GM18868 (cell line): ENCODE measurements around the gene NAPA.
"Not testable (repeated sequence)": the region's sequence is repeated elsewhere in the genome, so short reads cannot be mapped to it uniquely, and the experiment has no call there.

Experiments
- ATAC-seq: cut with Tn5 transposase; IDR thresholded peaks from one replicate; pipeline ENCODE4 v1.9.1; 2021; ENCODE audit warnings: mild to moderate bottlenecking, moderate library complexity; ENCODE audit not compliant: unreplicated experiment

NAPA gene

DNA sequence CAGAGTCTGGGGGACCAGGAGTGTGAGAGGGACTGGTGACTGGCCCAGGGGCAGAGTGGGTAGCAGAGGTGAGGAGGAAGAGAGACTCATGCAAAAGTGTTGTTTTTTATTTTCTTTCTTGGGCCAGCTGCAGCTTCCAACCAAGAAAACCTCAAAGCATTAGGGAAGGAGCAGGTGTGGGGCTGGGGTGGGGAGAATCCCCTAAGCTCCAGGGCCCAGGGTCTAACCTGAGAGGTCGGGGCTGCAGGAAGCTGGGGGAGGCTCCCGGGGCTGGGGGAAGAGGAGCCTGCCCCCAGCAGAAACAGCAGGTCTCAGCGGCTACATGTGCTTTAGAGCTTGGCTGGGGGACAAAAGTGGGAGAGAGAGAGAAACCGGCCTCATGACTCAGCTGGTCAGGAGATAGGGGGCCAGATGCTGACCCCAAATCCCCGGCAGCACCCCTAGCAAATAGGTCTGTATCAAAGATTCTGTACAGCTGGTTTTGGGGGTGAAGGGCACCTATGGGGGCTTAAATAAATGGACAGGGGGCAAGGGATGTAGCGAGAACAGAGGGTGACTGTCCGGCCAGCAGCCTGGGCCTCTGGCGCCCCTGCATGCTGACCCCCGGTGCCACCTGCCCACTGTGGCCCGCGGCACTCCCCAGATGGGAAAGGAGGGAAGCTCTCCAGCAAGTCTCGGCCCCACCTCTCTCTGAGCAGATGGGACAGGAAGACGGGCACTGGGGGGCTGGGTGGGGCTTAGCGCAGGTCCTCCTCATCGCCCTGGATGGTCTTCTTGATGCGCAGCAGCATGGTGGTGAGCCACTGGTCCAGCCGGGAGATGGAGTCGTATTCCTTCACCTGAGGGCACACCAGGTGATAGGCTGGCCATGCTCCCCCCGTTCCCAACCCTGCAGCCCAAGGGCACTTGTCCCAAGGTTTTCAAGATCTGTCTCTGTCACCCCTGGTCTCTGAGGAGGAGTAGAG, 27.0 kb downstream of the NAPA start:
- ATAC-seq = no peak

DNA sequence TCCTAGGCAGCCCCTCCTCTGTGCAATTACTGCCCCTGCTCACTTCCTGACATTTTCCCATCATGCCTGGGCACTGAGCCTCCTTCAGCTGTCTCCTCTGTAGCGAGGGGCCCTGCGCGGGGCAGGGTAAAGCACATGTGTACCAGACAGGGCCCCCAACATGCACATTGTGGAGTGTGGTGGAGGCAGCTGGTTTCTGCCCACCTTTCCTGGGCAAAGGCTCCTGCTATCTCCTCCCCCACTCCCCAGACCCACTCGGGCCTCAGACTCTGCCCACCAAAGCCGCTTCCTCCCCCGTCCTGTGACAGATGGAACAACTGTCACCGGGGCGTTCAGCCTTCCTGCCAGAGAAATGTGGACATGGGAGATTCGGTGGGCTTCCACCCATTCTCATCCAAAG, 28.0 kb downstream of the NAPA start:
- ATAC-seq = no peak

DNA sequence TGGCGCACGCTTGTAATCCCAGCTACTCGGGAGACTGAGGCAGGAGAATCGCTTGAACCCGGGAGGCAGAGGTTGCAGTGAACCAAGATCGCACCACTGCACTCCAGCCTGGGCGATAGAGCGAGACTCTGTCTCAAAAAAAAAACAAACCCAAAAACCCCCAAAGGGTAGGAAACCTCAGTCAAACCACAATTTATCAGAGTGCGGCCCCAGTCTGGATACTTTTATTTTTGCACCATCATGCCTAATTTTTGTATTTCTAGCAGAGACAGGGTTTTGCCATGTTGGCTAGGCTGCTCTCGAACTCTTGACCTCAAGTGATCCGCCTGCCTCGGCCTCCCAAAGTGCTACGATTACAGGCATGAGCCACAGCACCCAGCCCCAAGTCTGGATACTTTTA, 28.6 kb downstream of the NAPA start:
- ATAC-seq = not testable (repeated sequence)

DNA sequence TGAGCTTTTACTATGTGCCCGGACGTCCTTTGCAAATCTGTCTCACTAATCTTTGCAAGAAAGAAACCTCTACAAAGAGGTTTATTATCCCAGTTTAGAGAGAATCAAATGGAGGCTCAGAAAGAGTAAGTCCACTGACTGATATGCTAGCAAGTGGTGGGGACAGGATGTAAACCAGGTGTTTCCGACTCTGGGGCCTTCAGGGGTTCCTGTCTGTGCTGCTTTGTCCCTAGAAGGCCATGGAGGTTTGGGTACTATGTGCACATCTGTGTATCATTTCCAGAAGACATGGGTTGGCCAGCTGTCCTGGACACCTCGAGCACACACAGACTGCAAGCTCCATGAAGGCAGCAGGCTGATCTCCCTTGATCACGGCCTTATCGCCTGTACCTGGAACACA, 29.7 kb downstream of the NAPA start:
- no peak for ATAC-seq

DNA sequence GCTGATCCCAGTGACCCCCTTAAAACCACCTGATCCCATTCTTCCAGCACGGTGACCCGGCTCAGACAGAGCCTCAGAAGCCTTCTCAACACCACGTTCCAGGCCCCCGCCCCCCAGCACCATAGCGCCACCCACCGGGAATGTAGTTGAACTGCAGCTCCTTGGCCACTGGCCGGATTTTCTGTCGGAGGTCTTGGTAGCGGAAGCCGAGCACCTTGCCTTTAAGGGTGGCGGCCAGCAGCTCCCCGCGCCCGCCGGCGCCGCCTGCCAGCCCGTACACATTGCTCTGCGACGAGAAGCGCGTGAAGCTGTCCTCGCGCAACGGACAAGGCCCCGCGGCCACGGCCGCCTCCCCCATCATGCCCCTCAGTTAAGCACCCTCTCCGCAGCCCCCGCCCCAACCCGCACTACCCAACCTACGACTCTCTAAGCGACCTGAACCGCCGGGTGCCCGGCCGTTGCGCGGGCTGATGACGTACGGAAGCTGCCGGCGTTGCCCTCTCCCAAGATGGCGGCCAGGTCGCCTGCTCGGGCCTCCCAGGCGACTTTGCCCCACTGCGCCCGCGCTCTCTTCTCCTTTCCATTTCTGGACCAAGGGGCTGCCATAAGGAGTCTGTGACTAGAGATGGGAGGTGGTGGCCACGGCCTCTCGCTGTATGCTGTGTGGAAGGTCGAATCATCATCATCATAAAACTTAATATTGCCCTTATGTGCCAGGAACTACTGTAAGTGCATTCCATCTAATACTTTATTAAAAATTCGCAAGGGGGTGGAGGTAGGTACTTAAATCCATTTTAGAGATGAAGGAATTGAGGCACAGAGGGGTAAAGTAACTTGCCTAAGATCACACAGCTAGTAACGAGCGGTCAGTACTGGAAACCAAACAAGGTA, 30.8 kb downstream of the NAPA start, which contains the start of gene KPTN:
KPTN (minus strand) TSS at position 420 of the 891 bp plus-strand sequence; CDS start at position 361, 59 bp downstream.
- ATAC-seq = peak; percentile 70

DNA sequence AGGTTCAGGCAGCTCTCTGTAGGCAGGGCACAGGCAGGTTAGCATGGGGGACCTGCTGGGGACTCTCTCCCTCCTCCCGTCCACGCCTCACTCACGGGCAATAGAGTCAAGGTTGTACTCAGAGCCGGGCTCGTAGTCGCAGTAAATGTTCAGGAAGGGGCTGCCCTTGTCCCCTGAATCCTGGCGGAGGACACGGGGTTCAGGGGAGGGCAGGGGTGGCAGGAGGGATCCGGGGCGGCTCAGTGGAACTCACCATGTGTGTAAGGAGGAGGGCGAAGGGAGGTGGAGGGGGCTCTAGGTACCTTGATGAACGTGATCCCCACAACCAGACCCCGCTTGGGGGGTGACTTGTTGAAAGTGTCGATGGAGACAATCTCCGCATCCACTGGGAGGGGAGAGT, 31.7 kb downstream of the NAPA start:
- no peak for ATAC-seq

DNA sequence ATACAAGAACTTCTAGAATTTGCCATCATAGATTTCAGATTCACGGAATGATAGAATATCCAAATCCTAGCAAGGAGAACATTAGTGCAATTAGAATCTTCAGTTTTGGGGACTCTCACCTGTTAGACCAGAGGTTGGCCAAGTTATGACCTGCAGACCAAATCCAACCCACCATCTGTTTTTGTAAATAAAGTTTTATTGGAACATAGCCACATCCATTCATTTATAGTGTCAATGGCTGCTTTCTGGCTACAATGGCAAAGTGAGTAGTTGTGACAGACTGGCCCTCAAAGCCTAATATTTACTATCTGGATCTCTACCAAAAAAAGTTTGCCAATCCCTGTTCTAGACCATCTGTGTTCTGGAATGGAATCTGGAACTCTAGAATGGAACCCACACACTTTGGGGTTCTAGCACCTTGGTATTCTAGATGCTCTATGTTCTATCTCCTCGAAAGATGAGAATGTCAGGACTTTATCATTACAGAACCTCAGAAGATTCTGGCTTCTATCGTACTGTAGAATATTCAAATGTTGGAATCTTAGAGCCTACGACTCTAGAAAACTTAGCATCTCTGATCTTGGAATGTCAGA, 33.3 kb downstream of the NAPA start:
- ATAC-seq = no peak

DNA sequence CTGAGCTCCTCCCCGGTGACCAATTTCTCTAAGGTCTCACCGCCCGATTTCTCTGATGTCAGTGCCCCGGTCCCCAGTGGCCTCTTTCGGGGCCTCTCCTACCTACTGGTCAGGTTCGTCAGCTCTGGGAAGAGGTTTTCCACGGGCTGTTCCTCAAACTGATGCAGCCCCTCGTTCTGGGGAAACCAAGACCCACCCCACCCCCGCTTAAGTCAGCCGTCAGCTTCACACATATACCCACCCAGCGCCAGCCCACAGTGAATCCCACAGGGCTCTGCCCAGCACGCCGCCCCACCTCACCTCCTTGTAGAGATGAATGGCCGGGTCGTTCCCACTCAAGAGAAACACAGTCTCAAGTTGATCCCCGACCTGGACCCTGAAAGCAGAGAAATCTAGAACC, 34.2 kb downstream of the NAPA start:
- ATAC-seq = no peak

DNA sequence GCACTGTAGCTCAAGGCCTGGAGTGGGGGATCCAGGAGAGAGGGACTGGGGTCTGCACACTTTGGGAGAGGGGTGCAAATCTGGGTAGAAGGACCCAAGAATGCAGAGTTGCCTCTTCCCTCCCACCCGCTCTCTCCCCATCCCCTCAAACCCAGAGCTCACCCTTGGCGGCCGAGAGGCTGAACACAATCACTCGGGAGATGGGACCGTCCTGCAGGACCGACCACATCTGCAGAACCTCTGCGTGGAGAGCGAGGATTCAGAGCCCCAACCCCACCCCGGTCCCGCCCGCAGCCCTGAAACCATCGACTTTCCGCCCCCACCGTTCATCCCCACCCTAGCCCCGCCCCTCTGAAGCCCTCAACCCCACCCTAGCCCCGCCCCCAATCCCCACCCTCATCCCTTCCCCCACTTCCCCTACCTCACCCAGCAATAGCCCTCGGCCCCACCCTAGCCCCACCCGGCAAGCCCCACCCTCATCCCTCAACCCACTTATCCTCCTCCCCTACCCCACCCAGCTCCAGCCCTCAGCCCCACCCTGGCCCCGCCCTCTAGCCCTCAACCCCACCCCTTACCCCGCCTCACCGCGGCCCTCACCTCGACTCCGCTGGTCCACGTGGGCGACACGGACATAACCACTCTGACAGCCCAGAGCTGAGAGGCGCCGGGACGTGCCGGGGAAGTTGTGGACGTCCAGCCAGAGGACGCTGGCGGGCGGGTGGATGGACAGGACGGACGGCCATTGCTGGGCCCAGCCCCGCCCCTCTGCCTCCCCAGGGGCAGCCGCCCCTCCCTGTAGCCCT, 35.0 kb downstream of the NAPA start:
- ATAC-seq = no peak

DNA sequence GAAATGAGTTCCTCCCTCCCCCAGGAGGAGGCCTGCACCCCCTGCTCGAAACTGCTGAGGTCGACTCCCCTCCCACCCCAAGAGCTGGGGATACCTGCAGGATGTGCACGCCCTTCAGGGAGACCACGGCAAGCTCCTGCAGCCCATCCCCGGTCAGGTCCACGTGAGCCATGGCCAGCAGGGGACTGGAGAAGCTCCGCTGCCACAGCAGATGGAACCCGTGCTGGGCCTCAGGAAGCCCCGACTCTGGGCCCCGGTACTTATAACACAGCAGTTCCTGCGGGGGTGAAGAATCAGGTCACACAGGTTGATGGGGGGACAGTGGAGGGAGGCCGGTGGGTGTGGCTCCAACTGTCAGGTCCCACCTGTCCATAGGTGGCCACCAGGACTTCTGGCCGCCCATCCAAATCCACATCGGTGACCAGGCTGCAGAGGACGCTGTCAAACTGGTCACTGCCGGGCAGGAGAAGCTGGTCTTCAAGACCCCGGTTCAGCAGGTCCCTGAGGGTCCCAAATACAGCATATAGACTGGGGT, 38.4 kb downstream of the NAPA start:
- ATAC-seq = no peak

DNA sequence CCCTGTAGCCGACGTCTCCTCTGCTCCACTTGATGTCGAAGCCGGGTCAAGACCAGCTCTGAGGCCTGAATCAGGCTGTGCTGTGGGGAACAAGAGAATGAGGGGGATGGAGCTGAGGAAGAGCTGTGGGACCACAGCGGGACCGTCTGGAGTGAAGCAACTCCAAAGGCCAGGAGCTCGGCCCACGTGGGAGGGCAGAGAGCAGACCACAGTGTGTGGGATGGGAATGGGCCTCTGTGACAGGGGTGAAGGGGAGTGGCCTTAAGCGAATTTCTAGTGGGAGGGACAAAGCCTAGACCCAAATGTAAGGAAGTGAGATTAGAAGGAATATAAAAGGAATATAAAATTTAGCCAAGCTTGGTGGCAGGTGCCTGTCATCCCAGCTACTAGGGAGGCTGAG, 39.4 kb downstream of the NAPA start:
- no peak for ATAC-seq

DNA sequence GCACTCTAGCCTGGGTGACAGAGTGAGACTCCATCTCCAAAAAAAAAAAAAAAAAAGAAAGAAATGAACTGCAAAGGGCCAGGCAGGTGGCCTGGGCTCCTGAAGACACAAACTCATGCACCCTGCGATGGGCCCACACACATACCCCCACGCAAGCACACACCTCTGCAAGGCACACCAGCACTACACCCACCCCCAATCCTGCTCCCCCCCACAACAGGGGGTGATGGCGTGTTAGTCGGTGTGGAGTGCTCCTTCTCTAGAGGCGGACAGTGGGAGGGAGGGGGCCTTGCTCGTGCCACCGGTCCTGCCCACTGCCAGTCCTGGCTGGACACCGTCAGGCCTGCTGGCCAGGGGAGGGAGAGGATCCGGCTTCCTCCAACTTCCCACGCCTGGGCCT, 41.5 kb downstream of the NAPA start:
- ATAC-seq = no peak

DNA sequence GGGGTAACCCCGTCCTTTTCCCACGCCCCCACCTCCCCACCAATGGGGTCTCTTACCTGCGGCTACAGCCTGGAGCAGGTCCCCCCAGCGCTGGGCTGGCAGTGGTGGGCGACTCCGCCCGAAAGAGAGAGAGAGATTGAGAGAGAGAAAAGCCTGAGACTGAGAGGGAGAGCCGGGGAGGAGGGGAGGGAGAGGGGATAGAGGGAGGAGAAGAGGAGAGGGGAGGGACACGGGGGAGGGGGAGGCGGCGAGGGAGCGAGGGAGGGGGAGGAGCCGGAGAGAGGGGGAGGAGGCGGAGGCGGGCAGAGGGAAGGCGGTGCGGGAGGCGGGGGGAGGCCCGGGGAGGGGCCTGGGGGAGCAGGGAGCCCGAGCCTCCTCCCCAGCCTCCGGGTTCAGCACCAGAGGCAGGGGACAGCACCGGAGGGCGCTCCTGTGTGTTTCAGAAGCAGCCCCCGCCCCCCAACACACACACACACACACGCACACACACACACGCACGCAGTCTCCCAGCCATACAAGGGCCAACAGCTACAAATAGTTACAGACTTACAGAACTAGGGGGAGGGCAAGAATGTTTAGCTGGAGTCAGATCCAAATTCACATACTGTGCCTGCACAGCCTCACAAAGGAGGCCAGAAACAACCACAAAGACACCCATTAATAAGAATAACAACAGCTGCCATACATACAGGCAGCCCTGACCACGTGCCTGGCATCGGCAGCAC, 43.0 kb downstream of the NAPA start, which contains the start of gene SLC8A2:
SLC8A2 (minus strand) TSS at position 161 of the 725 bp plus-strand sequence. CDS start 5,490 bp downstream, outside the sequence.
- no peak for ATAC-seq

DNA sequence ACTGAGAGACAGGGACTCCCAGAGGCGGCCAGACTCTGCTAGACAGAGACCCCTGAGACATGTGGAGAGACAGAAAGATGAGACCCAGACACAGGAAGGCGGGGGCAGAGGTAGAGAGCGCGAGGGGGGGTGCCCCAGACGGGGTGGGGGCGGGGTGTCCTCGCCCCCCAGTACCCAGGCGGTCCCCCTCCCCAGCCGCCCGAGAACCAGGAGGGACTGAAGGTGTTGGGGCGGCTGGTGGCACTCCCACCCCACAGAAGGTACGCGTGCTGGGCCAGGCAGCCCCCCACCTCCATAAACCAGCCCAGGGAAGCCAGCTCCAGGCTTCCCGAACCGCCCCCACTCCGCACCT, 43.5 kb downstream of the NAPA start:
- no peak for ATAC-seq

DNA sequence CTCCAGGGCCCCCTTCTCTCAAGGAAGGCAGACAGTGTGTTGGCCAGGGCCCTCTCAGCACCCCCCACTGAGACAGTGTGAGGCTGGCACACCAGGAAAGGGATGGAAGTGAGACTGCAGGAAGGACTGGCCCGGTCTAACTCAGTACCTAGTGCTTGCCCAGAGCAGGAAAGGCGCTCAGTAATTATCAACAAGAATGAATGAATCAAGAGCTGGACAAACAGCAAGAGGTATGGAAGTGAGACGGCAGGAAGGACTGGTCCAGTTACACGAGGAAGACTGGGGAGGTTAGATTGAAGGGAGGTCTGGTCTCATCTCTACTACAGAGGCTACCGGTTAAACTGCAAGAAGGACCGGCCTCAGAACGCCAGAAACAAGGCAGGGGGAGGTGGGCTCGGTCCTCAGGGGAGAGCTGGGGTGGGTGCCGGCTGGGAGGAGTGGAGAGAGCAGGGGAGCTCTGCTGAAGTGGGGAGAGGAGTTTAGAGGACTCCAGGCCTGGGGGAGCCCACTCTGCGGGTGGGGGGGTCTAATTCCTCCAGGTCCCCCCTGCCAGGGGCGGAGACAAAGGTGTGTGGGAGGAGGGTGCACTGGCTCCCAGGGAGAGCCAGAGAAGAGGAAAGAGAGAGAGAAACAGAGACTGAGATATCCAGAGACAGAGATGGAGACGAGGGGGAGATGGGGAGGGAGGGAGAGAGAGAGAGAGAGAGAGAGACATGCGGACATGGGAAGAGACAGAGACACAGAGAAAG, 44.2 kb downstream of the NAPA start:
- ATAC-seq = no peak

DNA sequence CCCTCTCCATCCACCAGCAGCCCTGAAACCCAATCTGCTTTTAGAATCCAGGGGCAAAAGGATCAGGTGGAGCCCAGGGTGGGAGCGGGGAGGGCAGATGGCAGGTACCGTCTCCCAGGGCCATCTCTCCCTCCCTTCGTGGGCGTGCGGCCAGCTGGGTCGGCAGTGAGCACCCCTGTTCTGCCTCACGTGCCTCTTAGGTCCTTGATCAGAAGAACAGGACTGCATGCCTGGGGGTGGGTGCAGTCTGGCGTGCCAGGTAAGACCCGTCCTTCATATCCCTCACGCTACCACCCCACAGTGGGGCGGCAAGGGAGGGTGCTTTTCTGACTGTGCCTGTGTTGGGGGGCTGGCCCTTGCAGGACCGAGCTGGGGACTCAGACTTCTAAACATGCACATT, 45.1 kb downstream of the NAPA start:
- ATAC-seq = no peak

DNA sequence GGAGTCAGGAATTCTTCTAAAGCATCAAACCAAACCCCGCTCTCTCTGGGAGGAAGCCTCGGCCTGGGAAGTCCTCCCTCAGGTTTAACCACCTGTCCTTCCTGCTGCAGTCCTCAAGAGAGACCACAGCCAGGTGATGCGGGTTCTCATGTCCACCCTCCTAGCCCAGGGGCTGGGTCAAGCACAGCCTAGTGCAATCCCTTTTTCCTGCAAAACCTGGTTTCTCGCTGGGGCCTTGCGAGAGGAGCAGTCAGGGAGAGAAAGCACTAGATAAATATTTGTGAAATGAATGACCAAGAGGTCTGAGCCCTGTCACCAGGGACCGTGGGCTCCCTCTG, 45.5 kb downstream of the NAPA start:
- ATAC-seq = no peak

DNA sequence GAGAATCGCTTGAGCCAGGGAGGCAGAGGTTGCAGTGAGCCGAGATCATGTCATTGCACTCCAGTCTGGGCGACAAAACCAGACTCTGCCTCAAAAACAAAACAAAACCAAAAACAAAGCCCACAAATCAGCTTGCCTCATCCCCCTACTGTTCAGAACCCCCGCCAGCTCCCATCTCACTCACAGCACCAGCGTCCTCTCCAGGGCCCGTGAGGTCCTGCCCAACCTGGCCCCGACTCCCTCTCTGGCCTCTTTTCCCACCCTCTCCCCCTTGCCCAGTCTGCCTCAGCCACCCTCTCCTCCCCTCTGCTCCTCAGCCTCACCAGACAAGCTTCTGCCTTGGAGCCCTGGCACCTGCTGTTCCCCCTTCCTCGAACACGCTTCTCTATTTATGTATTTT, 46.9 kb downstream of the NAPA start:
- ATAC-seq = no peak

DNA sequence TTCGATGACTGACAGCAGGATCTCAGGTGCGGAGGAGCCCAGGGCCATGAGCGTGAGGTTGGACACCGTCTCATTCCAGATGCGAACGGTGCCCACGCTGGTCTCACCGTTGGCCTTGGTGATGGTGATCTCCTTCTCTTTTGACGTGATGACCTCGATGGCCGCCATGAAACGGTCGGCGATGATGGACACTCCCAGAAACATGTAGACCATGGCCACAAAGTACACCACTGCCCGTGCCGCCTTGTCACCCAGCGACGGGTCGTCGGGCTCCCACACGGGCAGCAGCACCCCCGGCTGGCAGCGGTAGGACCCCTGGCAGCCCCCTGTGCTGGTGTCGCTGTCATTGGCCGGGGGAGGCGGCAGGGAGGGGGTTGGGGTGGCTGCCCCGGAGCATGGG, 48.9 kb downstream of the NAPA start:
- no peak for ATAC-seq
